ENCODE data around the gene TAMALIN. TPM values are rescaled to one million over a fixed set of nuclear protein-coding genes. Genes with fewer than 3 reads are reported as not detected.

Gene TAMALIN
- total and polyA plus RNA-seq, 2 experiments from 2014 or later, result 8.0 to 9.9 TPM

DNA sequence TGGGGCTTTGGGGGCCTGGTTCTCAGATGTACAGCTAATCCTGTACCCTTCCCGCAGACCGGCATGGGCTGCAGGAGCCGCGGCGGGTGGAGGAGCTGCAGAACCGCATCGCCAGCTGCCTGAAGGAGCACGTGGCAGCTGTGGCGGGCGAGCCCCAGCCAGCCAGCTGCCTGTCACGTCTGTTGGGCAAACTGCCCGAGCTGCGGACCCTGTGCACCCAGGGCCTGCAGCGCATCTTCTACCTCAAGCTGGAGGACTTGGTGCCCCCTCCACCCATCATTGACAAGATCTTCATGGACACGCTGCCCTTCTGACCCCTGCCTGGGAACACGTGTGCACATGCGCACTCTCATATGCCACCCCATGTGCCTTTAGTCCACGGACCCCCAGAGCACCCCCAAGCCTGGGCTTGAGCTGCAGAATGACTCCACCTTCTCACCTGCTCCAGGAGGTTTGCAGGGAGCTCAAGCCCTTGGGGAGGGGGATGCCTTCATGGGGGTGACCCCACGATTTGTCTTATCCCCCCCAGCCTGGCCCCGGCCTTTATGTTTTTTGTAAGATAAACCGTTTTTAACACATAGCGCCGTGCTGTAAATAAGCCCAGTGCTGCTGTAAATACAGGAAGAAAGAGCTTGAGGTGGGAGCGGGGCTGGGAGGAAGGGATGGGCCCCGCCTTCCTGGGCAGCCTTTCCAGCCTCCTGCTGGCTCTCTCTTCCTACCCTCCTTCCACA lies 52.0 kb downstream of the TAMALIN start:
- no peaks in the 10 kb centered on the region for H3K4me1 ChIP-seq (ENCODE audit: insufficient read depth)
- TF ChIP-seq, protein P1, sequence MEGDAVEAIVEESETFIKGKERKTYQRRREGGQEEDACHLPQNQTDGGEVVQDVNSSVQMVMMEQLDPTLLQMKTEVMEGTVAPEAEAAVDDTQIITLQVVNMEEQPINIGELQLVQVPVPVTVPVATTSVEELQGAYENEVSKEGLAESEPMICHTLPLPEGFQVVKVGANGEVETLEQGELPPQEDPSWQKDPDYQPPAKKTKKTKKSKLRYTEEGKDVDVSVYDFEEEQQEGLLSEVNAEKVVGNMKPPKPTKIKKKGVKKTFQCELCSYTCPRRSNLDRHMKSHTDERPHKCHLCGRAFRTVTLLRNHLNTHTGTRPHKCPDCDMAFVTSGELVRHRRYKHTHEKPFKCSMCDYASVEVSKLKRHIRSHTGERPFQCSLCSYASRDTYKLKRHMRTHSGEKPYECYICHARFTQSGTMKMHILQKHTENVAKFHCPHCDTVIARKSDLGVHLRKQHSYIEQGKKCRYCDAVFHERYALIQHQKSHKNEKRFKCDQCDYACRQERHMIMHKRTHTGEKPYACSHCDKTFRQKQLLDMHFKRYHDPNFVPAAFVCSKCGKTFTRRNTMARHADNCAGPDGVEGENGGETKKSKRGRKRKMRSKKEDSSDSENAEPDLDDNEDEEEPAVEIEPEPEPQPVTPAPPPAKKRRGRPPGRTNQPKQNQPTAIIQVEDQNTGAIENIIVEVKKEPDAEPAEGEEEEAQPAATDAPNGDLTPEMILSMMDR (IDR thresholded peaks at IDR 0.05; ENCODE audit: poor library complexity), result no peak
- TF ChIP-seq EZH2 (IDR thresholded peaks at IDR 0.05; ENCODE audit: borderline replicate concordance) (no peak), EZH2phosphoT487 (IDR thresholded peaks at IDR 0.05; ENCODE audit: low read depth, severe bottlenecking, unreplicated experiment) (no peak)
- no peak overlapping the region for H3K4me2 ChIP-seq
- no peaks in the 10 kb centered on the region for H3K27me3 ChIP-seq
- H3K9me2 ChIP-seq (replicated peaks; ENCODE audit: insufficient read depth), result no peaks in the 10 kb centered on the region
- no peak overlapping the region for H3K4me3 ChIP-seq
- H3K79me2 ChIP-seq, result no peaks in the 10 kb centered on the region
- WGBS (ENCODE audit: low lambda C conversion rate, missing lambda C conversion rate), result 91% methylated on average over 19 of the region's 25 CpGs
- H3K27ac ChIP-seq, result no peak overlapping the region
- no peaks in the 10 kb centered on the region for H3K9me3 ChIP-seq (ENCODE audit: low read depth)
- no peak overlapping the region for H2AFZ ChIP-seq
- H3K36me3 ChIP-seq (replicated peaks; ENCODE audit: insufficient read depth, low read depth), result no peaks in the 10 kb centered on the region
- peak; percentile 30 for DNase-seq (ENCODE audit: low spot score)
- H4K20me1 ChIP-seq (ENCODE audit: insufficient read depth, poor library complexity, severe bottlenecking), result no peaks in the 10 kb centered on the region

DNA sequence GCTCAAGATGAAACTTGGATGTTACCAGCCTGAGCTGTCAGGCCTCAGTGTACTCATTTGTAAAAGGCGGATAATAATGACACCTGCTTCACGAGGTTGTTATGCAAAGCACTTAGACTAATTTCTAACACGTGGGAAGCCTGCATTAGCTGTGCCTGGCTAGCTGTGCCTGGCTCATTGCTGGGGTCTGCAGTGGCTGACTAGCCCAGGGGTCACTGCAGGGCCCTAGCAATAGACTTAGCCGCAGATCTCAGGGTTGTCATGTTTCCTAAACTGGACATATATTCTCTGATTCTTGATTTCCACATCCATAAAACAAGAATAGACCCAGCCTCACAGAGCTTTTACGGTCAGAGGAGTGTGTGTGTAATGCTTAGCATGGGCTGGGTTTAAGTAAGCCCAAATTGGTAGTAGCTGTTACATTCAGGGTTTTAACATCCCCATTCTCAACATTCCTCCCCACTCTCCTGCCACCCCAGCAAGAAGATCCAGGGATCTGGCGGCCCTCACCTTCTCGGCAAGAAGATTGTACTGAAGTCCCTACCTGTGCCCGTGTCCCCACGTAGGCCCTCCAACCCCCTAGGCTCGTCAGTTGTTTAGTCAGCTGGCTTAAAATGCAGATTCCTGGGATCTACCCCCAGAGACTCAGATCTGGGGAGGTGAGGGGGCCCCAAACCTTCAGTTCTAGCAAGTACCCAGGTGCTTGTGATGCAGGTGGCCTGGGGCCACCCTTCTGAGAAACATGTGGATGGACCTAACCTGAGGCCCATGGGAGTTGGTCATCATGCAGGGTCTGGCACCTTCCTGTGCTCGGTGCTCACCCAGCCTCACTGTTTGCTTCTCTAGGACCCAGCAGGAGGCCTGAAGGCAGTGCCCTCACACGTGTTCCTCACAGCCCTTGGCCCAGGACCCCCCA lies 53.1 kb downstream of the TAMALIN start:
- H3K36me3 ChIP-seq (replicated peaks; ENCODE audit: insufficient read depth, low read depth), result no peaks in the 10 kb centered on the region
- peak; percentile 52 for DNase-seq (ENCODE audit: low spot score)
- H3K27ac ChIP-seq, result no peak overlapping the region
- H3K4me3 ChIP-seq, result no peak overlapping the region
- TF ChIP-seq EZH2 (IDR thresholded peaks at IDR 0.05; ENCODE audit: borderline replicate concordance) (no peak), EZH2phosphoT487 (IDR thresholded peaks at IDR 0.05; ENCODE audit: low read depth, severe bottlenecking, unreplicated experiment) (no peak)
- TF ChIP-seq, protein P1 (IDR thresholded peaks at IDR 0.05; ENCODE audit: poor library complexity), result no peak
- H2AFZ ChIP-seq, result no peak overlapping the region
- H4K20me1 ChIP-seq (ENCODE audit: insufficient read depth, poor library complexity, severe bottlenecking), result no peaks in the 10 kb centered on the region
- WGBS (ENCODE audit: low lambda C conversion rate, missing lambda C conversion rate), result 84% methylated on average over 12 of the region's 12 CpGs
- no peaks in the 10 kb centered on the region for H3K9me3 ChIP-seq (ENCODE audit: low read depth)
- no peaks in the 10 kb centered on the region for H3K27me3 ChIP-seq
- no peaks in the 10 kb centered on the region for H3K79me2 ChIP-seq
- no peaks in the 10 kb centered on the region for H3K9me2 ChIP-seq (replicated peaks; ENCODE audit: insufficient read depth)
- H3K4me2 ChIP-seq, result no peak overlapping the region
- H3K4me1 ChIP-seq (ENCODE audit: insufficient read depth), result no peaks in the 10 kb centered on the region

DNA sequence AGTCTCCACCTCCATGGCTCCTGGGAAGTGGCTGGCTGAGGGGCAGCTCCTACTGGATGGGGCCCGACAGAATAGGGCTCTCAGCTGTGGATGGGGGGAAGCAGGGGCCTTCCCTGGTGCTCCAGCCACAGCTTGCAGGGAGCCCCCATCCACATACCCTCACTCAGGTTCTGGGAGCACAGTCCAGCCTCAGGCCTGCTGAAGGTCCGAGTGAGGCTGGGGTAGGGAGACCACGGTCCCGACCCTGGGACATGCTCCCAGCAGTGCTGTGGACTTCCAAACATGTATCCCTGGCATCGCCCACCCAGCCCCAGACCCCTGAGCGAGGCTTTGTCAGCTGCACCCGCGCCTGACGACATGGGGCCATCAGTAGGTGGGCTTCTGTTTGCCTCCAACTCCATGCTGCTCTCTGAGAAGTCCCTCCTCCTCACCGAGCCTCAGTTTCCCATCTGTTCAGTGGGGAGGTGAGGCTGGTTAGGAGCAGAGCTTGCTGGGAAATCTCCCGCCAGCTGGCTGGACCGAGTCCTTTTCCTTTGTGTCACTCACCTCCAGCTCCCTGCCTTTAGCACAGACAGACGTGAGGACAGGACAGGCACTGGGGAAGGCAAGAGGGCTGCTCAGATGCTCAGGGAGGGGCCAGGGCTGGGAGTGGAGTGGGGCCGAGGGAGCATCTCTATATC lies 53.9 kb downstream of the TAMALIN start:
- no peaks in the 10 kb centered on the region for H3K79me2 ChIP-seq
- no peak for TF ChIP-seq EZH2 (IDR thresholded peaks at IDR 0.05; ENCODE audit: borderline replicate concordance)
- no peak for TF ChIP-seq EZH2phosphoT487 (IDR thresholded peaks at IDR 0.05; ENCODE audit: low read depth, severe bottlenecking, unreplicated experiment)
- TF ChIP-seq, protein P1 (IDR thresholded peaks at IDR 0.05; ENCODE audit: poor library complexity), result no peak
- H3K9me3 ChIP-seq (ENCODE audit: low read depth), result no peaks in the 10 kb centered on the region
- no peak overlapping the region for H3K4me2 ChIP-seq
- WGBS (ENCODE audit: low lambda C conversion rate, missing lambda C conversion rate), result 88% methylated on average over 14 of the region's 14 CpGs
- no peak for DNase-seq (ENCODE audit: low spot score)
- H2AFZ ChIP-seq, result no peak overlapping the region
- no peak overlapping the region for H3K4me3 ChIP-seq
- H3K4me1 ChIP-seq (ENCODE audit: insufficient read depth), result no peaks in the 10 kb centered on the region
- no peaks in the 10 kb centered on the region for H3K36me3 ChIP-seq (replicated peaks; ENCODE audit: insufficient read depth, low read depth)
- no peaks in the 10 kb centered on the region for H3K9me2 ChIP-seq (replicated peaks; ENCODE audit: insufficient read depth)
- no peaks in the 10 kb centered on the region for H3K27me3 ChIP-seq
- no peak overlapping the region for H3K27ac ChIP-seq
- no peaks in the 10 kb centered on the region for H4K20me1 ChIP-seq (ENCODE audit: insufficient read depth, poor library complexity, severe bottlenecking)
